Chondrocyte (in vitro differentiated cells): Measurements from ENCODE around the gene KISS1R. TPM values are rescaled to one million over a fixed set of nuclear protein-coding genes. Genes with fewer than 3 reads are reported as not detected.

Source experiments
- DNase-seq: peaks from one replicate; pipeline ENCODE4 v3.0.0; 2021; ENCODE audit warnings: mixed read lengths, low spot score
- H3K27ac Mint-ChIP-seq: one replicate; pipeline ENCODE4 v1.8.0; 2021; ENCODE audit warnings: mild to moderate bottlenecking, moderate library complexity, mixed read lengths; ENCODE audit not compliant: unreplicated experiment
- H3K27me3 Mint-ChIP-seq: 2 replicates; pipeline ENCODE4 v1.8.0; 2021; ENCODE audit warnings: low read depth, mixed read lengths
- H3K36me3 Mint-ChIP-seq: 2 replicates; pipeline ENCODE4 v1.8.0; 2021; ENCODE audit warnings: low read depth, mixed read lengths
- H3K4me1 Mint-ChIP-seq: 2 replicates; pipeline ENCODE4 v1.8.0; 2021; ENCODE audit warnings: low read depth, mild to moderate bottlenecking, mixed read lengths
- H3K4me3 Mint-ChIP-seq: one replicate; pipeline ENCODE4 v1.8.0; 2021; ENCODE audit warnings: mild to moderate bottlenecking, moderate library complexity, mixed read lengths; ENCODE audit not compliant: unreplicated experiment
- H3K9me3 Mint-ChIP-seq: 2 replicates; pipeline ENCODE4 v1.8.0; 2021; ENCODE audit warnings: low read depth, mixed read lengths
- total RNA-seq: library from RNA; stranded (reverse); gene quantifications from 3 replicates; pipeline ENCODE4 v1.2.1, GENCODE V29; 2021
- TF ChIP-seq, protein P1 (sequence below): fragments of 200-600 bp; sonication (generic); IDR thresholded peaks from 2 replicates; pipeline ENCODE4 v1.5.0; 2021; ENCODE audit warnings: antibody characterized with exemption, mild to moderate bottlenecking, moderate library complexity

Gene KISS1R
- total RNA-seq, 1 donor from 2014 or later: 0.17 TPM

DNA sequence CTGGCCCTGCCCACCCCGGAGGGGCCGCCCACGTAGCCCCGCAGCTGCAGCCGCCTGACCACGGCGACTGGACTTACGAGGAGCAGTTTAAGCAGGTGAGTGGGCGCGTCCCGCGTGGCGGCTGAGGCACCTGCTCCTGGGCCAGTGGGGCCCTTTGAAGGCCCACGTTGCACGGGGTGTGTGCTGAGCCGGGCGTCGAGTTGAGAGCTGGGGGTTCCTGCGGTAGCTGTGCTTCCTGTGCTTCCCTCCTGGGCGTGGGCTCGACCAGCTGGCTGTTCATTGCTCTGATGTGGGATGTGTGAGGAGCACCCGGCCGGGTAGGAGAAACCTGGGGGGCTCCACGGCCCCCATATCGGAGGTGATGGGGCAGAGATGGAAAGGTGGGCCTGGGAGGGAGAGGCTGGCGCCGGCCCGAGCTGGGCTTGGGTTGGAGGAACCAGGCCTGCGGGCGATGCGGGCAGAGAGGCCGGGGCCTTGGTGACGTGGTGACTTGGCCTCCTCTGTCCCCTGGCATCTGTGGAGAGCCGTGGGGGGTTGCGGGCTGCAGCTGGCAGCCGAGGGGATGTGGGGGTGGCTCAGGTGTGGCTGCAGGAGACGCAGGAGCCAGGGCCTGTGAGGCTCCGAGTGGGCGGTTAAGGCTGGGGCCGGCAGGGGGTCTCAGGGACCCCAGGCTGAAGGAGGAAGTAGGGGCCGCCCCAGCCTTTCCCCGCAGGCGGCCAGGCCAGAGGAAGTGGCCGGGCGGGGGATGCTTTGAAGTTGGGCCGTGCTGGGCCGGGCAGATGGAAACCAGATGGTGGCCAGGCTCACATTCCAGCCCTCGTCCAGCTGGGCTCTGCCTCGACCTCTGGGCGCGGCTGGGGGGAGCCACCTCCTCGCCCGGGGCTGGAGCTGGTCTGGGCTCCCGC is 15.8 kb downstream of the KISS1R start:
- Mint-ChIP-seq H3K4me3 (peak overlapping the region; percentile 52), H3K27ac (peak overlapping the region; percentile 47), H3K36me3 (no peaks in the 10 kb centered on the region), H3K4me1 (peaks cover 31% of the 10 kb centered on the region), H3K9me3 (no peaks in the 10 kb centered on the region), H3K27me3 (no peaks in the 10 kb centered on the region)
- DNase-seq: no peak
- TF ChIP-seq, protein P1, sequence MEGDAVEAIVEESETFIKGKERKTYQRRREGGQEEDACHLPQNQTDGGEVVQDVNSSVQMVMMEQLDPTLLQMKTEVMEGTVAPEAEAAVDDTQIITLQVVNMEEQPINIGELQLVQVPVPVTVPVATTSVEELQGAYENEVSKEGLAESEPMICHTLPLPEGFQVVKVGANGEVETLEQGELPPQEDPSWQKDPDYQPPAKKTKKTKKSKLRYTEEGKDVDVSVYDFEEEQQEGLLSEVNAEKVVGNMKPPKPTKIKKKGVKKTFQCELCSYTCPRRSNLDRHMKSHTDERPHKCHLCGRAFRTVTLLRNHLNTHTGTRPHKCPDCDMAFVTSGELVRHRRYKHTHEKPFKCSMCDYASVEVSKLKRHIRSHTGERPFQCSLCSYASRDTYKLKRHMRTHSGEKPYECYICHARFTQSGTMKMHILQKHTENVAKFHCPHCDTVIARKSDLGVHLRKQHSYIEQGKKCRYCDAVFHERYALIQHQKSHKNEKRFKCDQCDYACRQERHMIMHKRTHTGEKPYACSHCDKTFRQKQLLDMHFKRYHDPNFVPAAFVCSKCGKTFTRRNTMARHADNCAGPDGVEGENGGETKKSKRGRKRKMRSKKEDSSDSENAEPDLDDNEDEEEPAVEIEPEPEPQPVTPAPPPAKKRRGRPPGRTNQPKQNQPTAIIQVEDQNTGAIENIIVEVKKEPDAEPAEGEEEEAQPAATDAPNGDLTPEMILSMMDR: no peak

DNA sequence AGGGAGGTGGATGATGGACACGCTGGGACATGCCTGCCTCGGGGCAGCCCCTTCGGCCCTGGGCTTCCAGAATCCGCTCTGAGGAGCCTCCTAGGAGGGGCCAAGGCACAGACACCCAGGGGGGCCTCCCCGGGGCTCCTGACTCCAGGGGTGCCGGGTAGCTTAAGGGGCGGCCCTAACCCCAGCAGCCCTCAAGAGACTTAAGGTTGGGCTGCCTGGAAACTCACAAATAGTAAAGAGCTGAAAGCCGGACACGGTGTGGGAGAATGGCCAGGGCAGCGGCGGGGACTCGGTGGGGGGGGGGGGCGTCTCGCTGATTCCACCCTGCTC is 16.4 kb downstream of the KISS1R start:
- TF ChIP-seq, protein P1: no peak
- no peak for DNase-seq
- Mint-ChIP-seq H3K4me3 (no peak overlapping the region), H3K4me1 (peaks cover 31% of the 10 kb centered on the region), H3K9me3 (no peaks in the 10 kb centered on the region), H3K27me3 (no peaks in the 10 kb centered on the region), H3K36me3 (no peaks in the 10 kb centered on the region), H3K27ac (no peak overlapping the region)

DNA sequence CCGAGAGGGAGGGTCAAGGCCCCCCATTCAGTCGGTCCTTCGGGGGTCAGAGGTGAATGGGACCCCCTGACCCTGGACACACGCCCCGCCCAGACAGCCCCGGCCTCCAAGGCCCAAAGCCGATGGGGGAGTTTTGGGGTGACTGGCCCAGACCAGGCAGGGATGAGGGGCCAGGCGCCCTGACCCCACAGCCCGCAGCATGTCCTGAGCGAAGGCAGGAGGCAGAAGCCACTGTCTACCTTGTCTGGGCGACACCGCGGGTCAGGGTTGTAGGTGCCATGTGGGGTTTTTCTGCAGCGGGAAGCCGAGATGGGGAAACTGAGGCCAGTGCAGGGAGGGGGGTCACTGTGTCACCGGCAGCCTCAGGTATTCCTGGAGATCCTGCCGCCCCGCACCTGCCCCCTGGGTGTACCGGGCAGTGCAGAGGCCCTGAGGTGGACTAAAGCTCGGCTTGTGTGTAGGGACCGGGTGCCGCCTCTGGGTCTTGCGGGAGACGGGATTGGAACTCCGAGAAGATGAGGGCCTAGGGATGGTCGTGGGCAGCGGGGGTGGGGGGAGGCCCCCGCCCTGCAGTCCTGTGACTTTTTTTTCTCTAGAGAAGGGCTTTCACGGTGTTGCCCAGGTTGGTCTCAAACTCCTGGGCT is 17.2 kb downstream of the KISS1R start:
- no peak overlapping the region for H3K4me3 Mint-ChIP-seq
- TF ChIP-seq, protein P1: no peak
- peak overlapping the region; percentile 5 for H3K27ac Mint-ChIP-seq
- H3K36me3 Mint-ChIP-seq: no peaks in the 10 kb centered on the region
- peaks cover 31% of the 10 kb centered on the region for H3K4me1 Mint-ChIP-seq
- no peaks in the 10 kb centered on the region for H3K27me3 Mint-ChIP-seq
- DNase-seq: no peak
- no peaks in the 10 kb centered on the region for H3K9me3 Mint-ChIP-seq

DNA sequence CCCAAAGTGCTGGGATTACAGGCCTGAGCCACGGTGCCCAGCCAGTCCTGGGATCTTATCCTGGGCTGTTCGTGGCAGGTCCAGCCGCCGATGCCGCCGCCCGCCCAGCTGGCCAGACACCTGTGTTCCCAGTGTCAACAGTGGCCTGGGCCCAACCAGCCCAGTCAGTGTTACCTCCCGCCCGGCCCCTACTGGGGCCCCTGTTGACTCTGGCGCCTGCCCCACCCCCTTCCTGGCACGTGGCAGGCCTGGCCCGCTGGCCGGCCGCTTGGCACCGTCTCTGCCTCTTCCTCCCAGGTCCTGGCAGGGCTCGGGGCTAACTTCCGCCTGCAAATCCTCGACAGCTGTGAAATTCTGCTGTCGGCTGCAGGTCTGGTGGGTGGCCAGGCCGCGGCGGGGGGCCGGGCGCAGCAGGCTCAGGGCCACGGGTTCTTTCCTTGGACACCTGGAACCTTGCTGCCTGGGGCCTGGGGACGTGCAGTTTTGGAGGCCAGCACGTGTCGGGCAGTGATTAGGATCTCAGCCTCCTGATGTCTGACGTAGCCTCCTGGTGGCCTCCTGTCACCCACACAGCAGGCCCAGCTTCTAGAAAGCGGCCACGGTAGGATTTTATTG is 17.8 kb downstream of the KISS1R start:
- DNase-seq: no peak
- H3K36me3 Mint-ChIP-seq: no peaks in the 10 kb centered on the region
- no peak overlapping the region for H3K4me3 Mint-ChIP-seq
- H3K9me3 Mint-ChIP-seq: no peaks in the 10 kb centered on the region
- TF ChIP-seq, protein P1: peak; percentile 11
- H3K27me3 Mint-ChIP-seq: no peaks in the 10 kb centered on the region
- H3K4me1 Mint-ChIP-seq: peaks cover 32% of the 10 kb centered on the region
- peak overlapping the region; percentile 5 for H3K27ac Mint-ChIP-seq

DNA sequence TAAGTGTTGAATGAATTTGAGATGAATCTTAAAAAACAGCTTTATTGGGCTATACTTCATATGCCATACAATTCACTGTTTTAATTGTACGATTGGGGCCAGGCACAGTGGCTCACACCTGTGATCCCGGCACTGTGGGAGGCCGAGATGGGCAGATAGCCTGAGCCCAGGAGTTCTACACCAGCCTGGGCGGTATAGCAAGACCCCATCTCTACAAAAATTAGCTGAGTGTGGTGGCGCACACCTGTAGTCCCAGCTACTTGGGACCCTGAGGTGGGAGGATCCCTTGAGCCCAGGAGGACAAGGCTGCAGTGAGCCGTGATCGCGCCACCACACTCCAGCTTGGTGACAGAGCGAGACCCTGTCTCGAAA is 19.0 kb downstream of the KISS1R start:
- H3K4me1 Mint-ChIP-seq: peaks cover 38% of the 10 kb centered on the region
- H3K27me3 Mint-ChIP-seq: no peaks in the 10 kb centered on the region
- no peak overlapping the region for H3K27ac Mint-ChIP-seq
- H3K36me3 Mint-ChIP-seq: no peaks in the 10 kb centered on the region
- no peak overlapping the region for H3K4me3 Mint-ChIP-seq
- TF ChIP-seq, protein P1: no peak
- no peak for DNase-seq
- no peaks in the 10 kb centered on the region for H3K9me3 Mint-ChIP-seq
